Measurements from ENCODE around the gene CEL.

- TF ChIP-seq POLR2A (IDR thresholded peaks at IDR 0.05; ENCODE audit: low read depth, low read length): no peak
- no peak for TF ChIP-seq POLR2AphosphoS5 (IDR thresholded peaks at IDR 0.05; ENCODE audit: low read depth, low read length)
Measured at GRCh38 chr9:133065070-133065388, 3.2 kb downstream of the CEL start.

Data from GM12892 (cell line).